COLO668 (cell line): ENCODE results near the gene CYTH1.

Experiments used
- DNase-seq: peaks from one replicate; lab custom pipeline; 2025; ENCODE audit not compliant: unreplicated experiment; lab: John Stamatoyannopoulos, UW

CYTH1 gene

GRCh38 chr17:78738278-78738677 lies 43.8 kb downstream of the CYTH1 start:
- peak; percentile 5 for DNase-seq

GRCh38 chr17:78737332-78737731 lies 44.7 kb downstream of the CYTH1 start:
- DNase-seq, result no peak

- DNase-seq, result peak; percentile 48
Measured at GRCh38 chr17:78736526-78737079, 45.5 kb downstream of the CYTH1 start.

GRCh38 chr17:78735832-78736525 lies 46.1 kb downstream of the CYTH1 start:
- DNase-seq, result peak; percentile 5

GRCh38 chr17:78734793-78735641 lies 47.1 kb downstream of the CYTH1 start:
- no peak for DNase-seq

- DNase-seq, result no peak
Measured at GRCh38 chr17:78732354-78732753, 49.7 kb downstream of the CYTH1 start.

GRCh38 chr17:78731904-78732303 lies 50.2 kb downstream of the CYTH1 start:
- DNase-seq, result no peak

GRCh38 chr17:78729641-78730040 lies 52.4 kb downstream of the CYTH1 start:
- no peak for DNase-seq

GRCh38 chr17:78728495-78728894 lies 53.6 kb downstream of the CYTH1 start:
- no peak for DNase-seq

- no peak for DNase-seq
Measured at GRCh38 chr17:78727476-78728229, 54.4 kb downstream of the CYTH1 start.

- DNase-seq, result no peak
Measured at GRCh38 chr17:78727057-78727456, 55.0 kb downstream of the CYTH1 start.

- no peak for DNase-seq
Measured at GRCh38 chr17:78726513-78726912, 55.6 kb downstream of the CYTH1 start.

- no peak for DNase-seq
Measured at GRCh38 chr17:78725448-78726021, 56.5 kb downstream of the CYTH1 start.

GRCh38 chr17:78724999-78725398 lies 57.1 kb downstream of the CYTH1 start:
- no peak for DNase-seq

GRCh38 chr17:78724544-78724943 lies 57.5 kb downstream of the CYTH1 start:
- peak; percentile 22 for DNase-seq

- no peak for DNase-seq
Measured at GRCh38 chr17:78723957-78724356, 58.1 kb downstream of the CYTH1 start.

GRCh38 chr17:78723001-78723796 lies 58.9 kb downstream of the CYTH1 start:
- peak; percentile 3 for DNase-seq

GRCh38 chr17:78722246-78722761 lies 59.8 kb downstream of the CYTH1 start:
- DNase-seq, result peak; percentile 40

- no peak for DNase-seq
Measured at GRCh38 chr17:78719630-78720298, 62.3 kb downstream of the CYTH1 start.
